ENCODE results near the gene CPM. TPM values are rescaled to one million over a fixed set of nuclear protein-coding genes. Genes with fewer than 3 reads are reported as not detected.
"Not testable (repeated sequence)": the region's sequence is repeated elsewhere in the genome, so short reads cannot be mapped to it uniquely, and the experiment has no call there.

The CPM gene
- total and polyA plus RNA-seq, 5 experiments from 2014 or later, result 0.47 to 0.81 (median 0.81) TPM; not detected in 2

GRCh38 chr12:68821357-68822188, 111.4 kb downstream of the CPM start:
- DNase-seq (no peak), ATAC-seq (no peak)
- peaks cover 5 to 83% (median 21%) of the 10 kb centered on the region in 3 donors for H3K36me3 Mint-ChIP-seq
- POLR2A ChIA-PET, result interaction anchor here (1.6 kb wide), 1 partner anchor 9 kb away, joined by 5 read pairs; no protein-coding TSS in a partner anchor
- H3K27me3 Mint-ChIP-seq, result no peaks in the 10 kb centered on the region
- peak overlapping the region in 9 of 10 donors; percentile 43 to 87 (median 77) for H3K27ac Mint-ChIP-seq
- H3K4me3 Mint-ChIP-seq, result no peak overlapping the region
- no peaks in the 10 kb centered on the region for H3K9me3 Mint-ChIP-seq
- peaks cover 0 to 29% (median 10%) of the 10 kb centered on the region in 4 donors for H3K4me1 Mint-ChIP-seq

- not testable (repeated sequence) for H3K4me3 Mint-ChIP-seq, ATAC-seq, DNase-seq, H3K27me3 Mint-ChIP-seq, H3K9me3 Mint-ChIP-seq
- peaks cover 5 to 44% (median 21%) of the 10 kb centered on the region in 4 donors for H3K4me1 Mint-ChIP-seq
- peak overlapping the region in 1 of 10 donors; percentile 78 for H3K27ac Mint-ChIP-seq
- POLR2A ChIA-PET, result interaction anchor here (1.5 kb wide), 1 partner anchor 11 kb away, joined by 9 read pairs; the partner anchor contains the start of gene MDM2
- H3K36me3 Mint-ChIP-seq, result peaks cover 0 to 84% (median 18%) of the 10 kb centered on the region in 3 donors
These were observed 113.5 kb downstream of the CPM start for GRCh38 chr12:68819481-68819880.

GRCh38 chr12:68815928-68816800, 116.8 kb downstream of the CPM start:
- Mint-ChIP-seq H3K4me3 (no peak overlapping the region), H3K36me3 (peaks cover 0 to 83% (median 12%) of the 10 kb centered on the region in 3 donors), H3K27me3 (no peaks in the 10 kb centered on the region), H3K4me1 (peaks cover 8 to 63% (median 36%) of the 10 kb centered on the region in 4 donors), H3K27ac (peak overlapping the region in 4 of 10 donors; percentile 15 to 75 (median 47)), H3K9me3 (no peaks in the 10 kb centered on the region)
- no peak for ATAC-seq
- POLR2A ChIA-PET, result interaction anchor here (0.6 to 2.7 kb wide), 3 partner anchors 9 to 23 kb away, joined by 3 to 10 read pairs (median 8); partner anchors contain the start of gene MDM2
- DNase-seq, result no peak

- no peak for ATAC-seq
- no peak for DNase-seq
- H3K4me3 Mint-ChIP-seq, result peak overlapping the region in 5 of 10 donors; percentile 1 to 42 (median 20)
- no peaks in the 10 kb centered on the region for H3K9me3 Mint-ChIP-seq
- H3K27ac Mint-ChIP-seq, result peak overlapping the region in 6 of 10 donors; percentile 2 to 50 (median 18)
- no peaks in the 10 kb centered on the region for H3K27me3 Mint-ChIP-seq
- POLR2A ChIA-PET, result interaction anchor here (0.6 kb wide), 2 partner anchors 12 to 24 kb away, joined by 3 to 8 read pairs; no protein-coding TSS in a partner anchor
- H3K4me1 Mint-ChIP-seq, result peaks cover 10 to 63% (median 37%) of the 10 kb centered on the region in 4 donors
- peaks cover 0 to 82% (median 12%) of the 10 kb centered on the region in 3 donors for H3K36me3 Mint-ChIP-seq
These were observed 117.6 kb downstream of the CPM start for GRCh38 chr12:68815232-68815927.

GRCh38 chr12:68814490-68815231, 118.3 kb downstream of the CPM start:
- ATAC-seq, result no peak
- H3K27ac Mint-ChIP-seq, result peak overlapping the region in 7 of 10 donors; percentile 1 to 50 (median 25)
- no peaks in the 10 kb centered on the region for H3K27me3 Mint-ChIP-seq
- H3K9me3 Mint-ChIP-seq, result no peaks in the 10 kb centered on the region
- POLR2A ChIA-PET, result no interaction called here
- DNase-seq, result no peak
- H3K36me3 Mint-ChIP-seq, result peaks cover 0 to 81% (median 14%) of the 10 kb centered on the region in 3 donors
- H3K4me1 Mint-ChIP-seq, result peaks cover 10 to 60% (median 38%) of the 10 kb centered on the region in 4 donors
- H3K4me3 Mint-ChIP-seq, result peak overlapping the region in 3 of 10 donors; percentile 1 to 42 (median 20)

GRCh38 chr12:68813242-68813593, 119.8 kb downstream of the CPM start:
- peaks cover 5 to 72% (median 9%) of the 10 kb centered on the region in 3 donors for H3K36me3 Mint-ChIP-seq
- POLR2A ChIA-PET, result interaction anchor here (1.1 kb wide), 1 partner anchor 8 kb away, joined by 5 read pairs; no protein-coding TSS in a partner anchor
- no peak for ATAC-seq
- DNase-seq, result no peak
- H3K27me3 Mint-ChIP-seq, result no peaks in the 10 kb centered on the region
- H3K9me3 Mint-ChIP-seq, result no peaks in the 10 kb centered on the region
- H3K27ac Mint-ChIP-seq, result peak overlapping the region in 4 of 10 donors; percentile 4 to 55 (median 28)
- H3K4me3 Mint-ChIP-seq, result peak overlapping the region in 1 of 10 donors; percentile 25
- peaks cover 11 to 63% (median 41%) of the 10 kb centered on the region in 4 donors for H3K4me1 Mint-ChIP-seq

GRCh38 chr12:68812553-68813241, 120.3 kb downstream of the CPM start:
- ATAC-seq (no peak), DNase-seq (no peak)
- H3K4me3 Mint-ChIP-seq, result peak overlapping the region in 4 of 10 donors; percentile 12 to 34 (median 26)
- H3K36me3 Mint-ChIP-seq, result peaks cover 5 to 72% (median 9%) of the 10 kb centered on the region in 3 donors
- POLR2A ChIA-PET, result interaction anchor here (1.1 kb wide), 1 partner anchor 9 kb away, joined by 5 read pairs; no protein-coding TSS in a partner anchor
- H3K27ac Mint-ChIP-seq, result peak overlapping the region in 9 of 10 donors; percentile 1 to 66 (median 49)
- no peaks in the 10 kb centered on the region for H3K9me3 Mint-ChIP-seq
- no peaks in the 10 kb centered on the region for H3K27me3 Mint-ChIP-seq
- H3K4me1 Mint-ChIP-seq, result peaks cover 11 to 63% (median 41%) of the 10 kb centered on the region in 4 donors

- POLR2A ChIA-PET, result interaction anchor here (0.7 kb wide), 1 partner anchor 31 kb away, joined by 3 read pairs; no protein-coding TSS in a partner anchor
- peaks cover 5 to 63% (median 9%) of the 10 kb centered on the region in 3 donors for H3K36me3 Mint-ChIP-seq
- H3K4me3 Mint-ChIP-seq, result peak overlapping the region in 1 of 10 donors; percentile 32
- H3K9me3 Mint-ChIP-seq, DNase-seq, H3K27me3 Mint-ChIP-seq, ATAC-seq: not testable (repeated sequence)
- H3K4me1 Mint-ChIP-seq, result peaks cover 15 to 65% (median 47%) of the 10 kb centered on the region in 4 donors
- H3K27ac Mint-ChIP-seq, result peak overlapping the region in 5 of 10 donors; percentile 36 to 73 (median 42)
These were observed 121.4 kb downstream of the CPM start for GRCh38 chr12:68811573-68811972.

GRCh38 chr12:68810027-68810389, 123.0 kb downstream of the CPM start:
- H3K27me3 Mint-ChIP-seq, ATAC-seq, H3K9me3 Mint-ChIP-seq, POLR2A ChIA-PET, DNase-seq: not testable (repeated sequence)
- Mint-ChIP-seq H3K36me3 (peaks cover 5 to 49% (median 7%) of the 10 kb centered on the region in 3 donors), H3K27ac (peak overlapping the region in 6 of 10 donors; percentile 40 to 98 (median 78)), H3K4me1 (peaks cover 11 to 55% (median 41%) of the 10 kb centered on the region in 4 donors), H3K4me3 (peak overlapping the region; percentile 22 to 96 (median 90))

GRCh38 chr12:68809190-68810026, 123.6 kb downstream of the CPM start:
- POLR2A ChIA-PET, result interaction anchor here (1.1 to 3.3 kb wide), 4 partner anchors 10 to 1540 kb away, joined by 4 to 57 read pairs (median 10); partner anchors contain the start of genes CAND1 and SLC35E3
- ATAC-seq, result no peak
- H3K36me3 Mint-ChIP-seq, result peaks cover 5 to 43% (median 6%) of the 10 kb centered on the region in 3 donors
- H3K4me3 Mint-ChIP-seq, result peak overlapping the region; percentile 89 to 97 (median 94)
- no peaks in the 10 kb centered on the region for H3K9me3 Mint-ChIP-seq
- DNase-seq, result no peak
- no peaks in the 10 kb centered on the region for H3K27me3 Mint-ChIP-seq
- H3K27ac Mint-ChIP-seq, result peak overlapping the region; percentile 94 to 99 (median 98)
- peaks cover 10 to 49% (median 35%) of the 10 kb centered on the region in 4 donors for H3K4me1 Mint-ChIP-seq
